Right renal pelvis (tissue), 4 donors: ENCODE data around the gene WDR87. TPM values are rescaled to one million over a fixed set of nuclear protein-coding genes. Genes with fewer than 3 reads are reported as not detected.

Experiments
- DNase-seq, 4 donors: peaks; one replicate each; pipeline ENCODE4 v3.0.0-alpha.2; 2013; ENCODE audit warnings: low read depth in 4 of 4, low spot score in 3 of 4, missing footprints in 1 of 4
- polyA plus RNA-seq, 4 donors: library from polyadenylated mRNA; unstranded; fragments of 120-200 nt; gene quantifications; one replicate each; pipeline ENCODE4 v1.2.1, GENCODE V29; 2013; ENCODE audit not compliant: insufficient read length in 4 of 4

Gene WDR87
- polyA plus RNA-seq, result under 1 TPM in 1 of 4 donors, not detected in 3; 0.01 TPM

- DNase-seq, result peak in 3 of 4 donors; percentile 26 to 63 (median 32)
Measured at GRCh38 chr19:37905946-37906868, at the start of gene WDR87. WDR87 (minus strand) TSS chr19:37906594; CDS start chr19:37898239, 8,355 bp downstream.

DNA sequence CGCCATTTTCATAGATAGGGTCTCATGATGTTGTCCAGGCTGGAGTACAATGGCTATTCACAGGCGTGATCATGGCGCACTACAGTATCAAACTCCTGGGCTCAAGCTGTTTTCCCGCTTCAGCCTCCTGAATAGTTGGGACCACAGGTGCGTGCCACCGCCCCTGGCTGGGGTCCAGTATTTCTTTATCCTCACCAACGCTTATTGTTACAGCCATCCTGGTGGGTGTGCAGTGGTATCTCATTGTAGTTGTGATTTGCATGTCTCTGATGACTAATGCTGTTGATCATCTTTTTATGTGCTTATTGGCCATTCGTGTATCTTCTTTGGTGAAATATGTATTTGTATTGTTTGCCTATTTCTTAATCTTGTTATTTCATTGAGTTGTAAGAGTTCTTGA lies 49.6 kb upstream of the WDR87 start:
- DNase-seq, result no peak

DNA sequence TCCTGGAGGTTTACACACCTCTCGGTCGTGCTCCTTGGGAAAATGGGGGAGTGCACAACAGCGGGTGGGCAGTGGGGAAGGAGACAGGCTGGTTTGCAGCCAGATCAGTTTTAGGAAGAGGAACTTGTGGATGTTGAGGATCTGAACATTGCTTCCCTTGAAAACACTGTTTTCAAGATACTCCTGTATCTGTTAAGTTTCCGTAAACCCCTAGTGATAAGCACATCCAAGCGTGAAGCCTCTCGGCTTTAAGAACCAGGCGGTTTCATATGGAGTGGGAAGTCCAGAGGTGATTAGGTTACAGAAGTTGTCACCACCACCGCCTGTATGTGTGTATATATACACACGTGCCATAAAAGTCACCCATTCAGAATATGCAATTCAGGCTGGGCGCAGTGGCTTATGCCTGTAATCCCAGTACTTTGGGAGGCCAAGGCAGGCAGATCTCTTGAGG lies 48.1 kb upstream of the WDR87 start:
- no peak for DNase-seq

GRCh38 chr19:37953918-37954303 lies 47.5 kb upstream of the WDR87 start:
- DNase-seq, result no peak

- DNase-seq, result peak in 1 of 4 donors; percentile 44
Measured at GRCh38 chr19:37953171-37953917, 47.0 kb upstream of the WDR87 start.

DNA sequence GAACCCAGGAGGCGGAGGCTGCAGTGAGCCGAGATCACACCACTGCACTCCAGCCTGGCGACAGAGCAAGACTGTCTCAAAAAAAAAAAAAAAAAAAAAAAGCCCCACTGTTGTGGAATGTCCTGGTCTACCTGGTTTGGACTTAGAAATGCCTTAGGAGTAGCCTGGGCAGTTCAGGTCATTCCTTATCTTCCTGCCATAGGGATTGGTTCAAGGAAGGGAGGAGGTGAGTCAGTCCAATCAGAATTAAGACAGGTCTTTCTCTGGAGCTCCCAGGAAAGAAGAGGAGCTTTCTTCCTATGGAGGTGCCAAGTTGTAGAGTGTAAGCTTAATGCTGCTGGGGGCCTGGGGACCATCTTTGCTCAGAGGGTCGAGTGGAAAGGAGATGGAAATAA lies 45.4 kb upstream of the WDR87 start:
- no peak for DNase-seq

- DNase-seq, result no peak
Measured at GRCh38 chr19:37950471-37951175, 44.2 kb upstream of the WDR87 start.

DNA sequence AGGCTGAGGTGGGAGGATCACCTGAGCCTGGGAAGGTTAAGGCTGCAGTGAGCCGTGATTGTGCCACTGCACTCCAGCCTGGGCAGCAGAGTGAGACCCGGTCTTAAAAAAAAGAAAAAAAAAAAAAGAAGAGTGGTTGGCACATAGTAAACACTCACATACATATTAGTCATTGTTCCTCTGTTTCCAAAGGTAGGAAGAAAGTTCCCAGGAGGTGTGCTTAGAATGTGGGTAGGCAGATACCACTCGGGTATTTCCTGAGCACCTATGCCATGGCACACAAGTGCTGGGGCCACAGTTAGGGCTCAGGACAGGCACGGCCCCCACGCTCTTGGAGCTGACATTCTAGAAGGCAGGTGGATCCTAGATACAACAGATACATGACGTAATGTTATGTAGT lies 42.0 kb upstream of the WDR87 start:
- DNase-seq, result no peak

- DNase-seq, result no peak
Measured at GRCh38 chr19:37947778-37948177, 41.4 kb upstream of the WDR87 start.

- DNase-seq, result no peak
Measured at GRCh38 chr19:37946132-37946531, 39.7 kb upstream of the WDR87 start.

- no peak for DNase-seq
Measured at GRCh38 chr19:37943480-37943879, 37.1 kb upstream of the WDR87 start.

- DNase-seq, result no peak
Measured at GRCh38 chr19:37942516-37942902, 36.1 kb upstream of the WDR87 start.

DNA sequence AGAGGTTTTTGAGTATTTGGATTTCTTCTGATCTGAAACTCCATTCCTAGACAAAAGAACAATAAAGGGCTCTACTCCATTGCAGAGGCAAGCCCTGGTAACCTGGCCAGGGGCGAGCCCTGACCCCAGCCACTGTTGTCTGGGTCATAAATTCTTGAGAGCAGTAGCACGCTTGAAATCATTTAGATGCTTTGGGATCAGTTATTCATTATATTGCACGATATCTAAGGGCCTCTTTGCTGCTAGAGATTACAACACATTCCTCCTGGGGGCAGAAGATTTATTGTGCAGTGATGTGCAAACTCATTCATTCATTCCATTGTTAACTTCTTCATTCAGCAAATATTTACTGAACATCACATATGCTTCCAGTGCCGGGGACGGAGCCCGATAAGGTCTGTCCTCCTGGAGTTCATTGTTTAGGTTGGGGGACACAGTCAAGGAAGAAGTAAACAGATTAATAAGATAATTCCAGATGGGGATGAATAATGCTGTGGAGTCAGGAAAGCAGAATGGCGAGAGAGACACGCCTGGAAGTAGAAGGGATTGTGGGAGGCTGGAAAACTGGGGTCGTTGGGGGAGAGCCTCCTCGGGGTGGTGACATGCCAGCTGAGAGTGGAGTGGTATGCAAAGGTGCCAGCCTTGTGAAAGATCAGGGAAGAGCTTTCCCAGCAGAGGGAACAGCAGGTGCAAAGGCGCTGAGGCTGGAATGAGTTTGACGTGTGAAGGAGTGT lies 35.6 kb upstream of the WDR87 start:
- no peak for DNase-seq

- DNase-seq, result no peak
Measured at GRCh38 chr19:37938353-37938752, 32.0 kb upstream of the WDR87 start.

GRCh38 chr19:37936886-37937285 lies 30.5 kb upstream of the WDR87 start:
- DNase-seq, result no peak

DNA sequence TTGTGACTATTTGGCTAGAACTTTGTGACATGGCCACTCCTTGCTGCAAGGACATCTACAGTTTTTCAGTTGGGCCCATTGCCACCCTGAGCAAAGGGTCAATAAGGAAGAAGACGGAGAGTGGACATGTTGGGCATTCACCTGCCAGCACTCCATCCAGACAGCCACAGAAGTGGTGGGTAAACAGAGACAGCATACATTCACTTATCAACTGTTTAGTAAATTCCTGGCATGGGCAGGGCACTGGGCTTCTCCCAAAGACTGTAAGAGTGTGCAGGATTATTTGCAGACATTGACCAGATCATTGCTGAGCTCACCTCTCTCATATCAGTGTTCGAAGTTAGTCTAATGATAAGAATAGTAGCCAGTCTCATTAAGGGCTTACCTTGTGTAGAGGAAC lies 29.8 kb upstream of the WDR87 start:
- no peak for DNase-seq

DNA sequence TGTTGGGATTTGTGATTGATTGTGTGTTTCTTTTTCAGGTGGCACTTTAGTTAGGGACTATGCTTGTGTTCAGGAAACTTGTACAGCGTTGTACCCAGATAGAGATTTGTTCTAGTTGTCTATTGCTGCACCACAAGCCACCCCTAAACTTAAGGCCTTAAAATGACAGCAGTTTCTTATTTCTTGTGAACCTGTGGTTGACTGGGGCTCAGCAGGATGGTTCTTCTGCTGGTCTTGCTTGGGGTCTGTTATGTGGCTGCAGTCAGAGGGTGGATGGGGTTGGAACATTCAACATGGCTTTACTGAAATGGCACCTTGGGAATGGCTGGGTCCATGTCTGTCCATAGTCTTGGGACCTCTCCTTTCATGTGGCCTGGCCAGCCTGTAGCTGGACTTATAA lies 28.9 kb upstream of the WDR87 start:
- no peak for DNase-seq

DNA sequence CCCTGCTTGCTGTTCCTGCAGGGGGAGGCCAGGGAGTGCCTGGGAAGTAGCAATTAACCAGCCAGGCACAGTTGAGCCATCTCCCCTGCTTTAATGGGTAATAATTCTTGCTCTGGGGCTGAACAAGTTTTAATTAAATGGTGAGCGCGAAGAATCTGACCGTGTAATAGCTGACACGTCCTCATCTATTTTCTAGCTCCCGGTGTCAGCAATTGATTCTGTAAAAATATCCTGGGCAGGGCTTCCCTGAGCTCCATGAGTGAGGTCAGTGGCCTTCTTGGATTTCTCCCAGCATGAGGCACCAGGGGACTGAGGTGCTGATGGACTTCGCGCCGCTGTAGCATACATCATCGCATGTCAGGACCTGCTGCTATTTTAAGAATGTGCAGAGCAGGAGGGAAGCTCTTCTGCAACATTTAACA lies 27.6 kb upstream of the WDR87 start:
- no peak for DNase-seq

DNA sequence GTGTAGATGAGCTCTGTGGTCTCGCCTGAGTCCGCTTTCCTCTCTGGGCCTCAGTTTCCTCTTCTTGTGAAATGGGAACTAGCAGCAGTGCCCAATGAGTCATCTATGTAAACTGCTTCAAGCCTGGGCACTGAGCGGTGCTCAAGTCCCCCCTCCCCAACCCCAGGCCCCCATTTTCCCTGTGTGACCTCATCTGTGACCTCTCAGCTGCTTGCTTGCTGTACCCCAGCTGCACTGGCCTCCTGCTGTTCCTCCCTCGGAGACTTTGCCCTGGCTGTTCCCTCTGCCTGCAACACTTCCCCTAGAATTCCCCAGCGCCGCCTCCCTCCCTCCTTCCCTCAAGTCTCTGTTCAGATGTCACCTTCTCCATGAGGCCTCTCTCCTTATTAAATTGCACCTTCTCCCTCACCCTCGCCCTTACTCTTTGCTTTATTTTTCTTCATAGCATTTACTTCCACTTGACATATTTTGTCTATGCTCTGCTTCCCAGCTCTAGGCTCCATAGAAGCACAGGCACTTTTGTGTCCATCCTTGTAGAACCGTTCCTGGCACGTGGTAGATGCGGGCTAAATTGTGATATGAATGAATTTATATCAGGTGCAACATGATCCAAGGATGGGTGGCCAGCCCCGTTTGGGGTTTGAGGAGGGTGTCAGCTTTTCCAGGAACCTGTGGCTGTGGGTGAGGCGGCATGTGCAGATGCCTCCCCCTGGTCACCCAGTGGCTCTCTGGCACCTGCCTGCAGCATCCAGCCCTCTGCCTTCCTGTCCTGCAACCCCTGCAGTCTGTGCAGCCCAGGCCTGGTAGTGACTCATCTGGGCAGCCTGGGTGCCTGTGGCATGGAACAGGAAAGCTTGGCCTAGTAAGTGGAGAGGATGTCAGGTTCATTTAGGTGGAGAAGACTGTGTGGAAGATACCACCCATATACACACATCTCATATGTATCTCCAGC lies 26.9 kb upstream of the WDR87 start:
- DNase-seq, result no peak
